AG04450 (cell line): ENCODE measurements around the gene ERBIN. TPM values are rescaled to one million over a fixed set of nuclear protein-coding genes. Genes with fewer than 3 reads are reported as not detected.

Source experiments
- CTCF ChIA-PET: fragments of 300-600, 350-600 bp; formaldehyde crosslinking; extraction: SDS; loops from one replicate; lab custom pipeline; 2022; ENCODE audit warnings: antibody characterized with exemption, inconsistent platforms; lab: Charles Lee
- POLR2A ChIA-PET: fragments of 350-600 bp; formaldehyde crosslinking; extraction: SDS; loops from one replicate; lab custom pipeline; 2021; ENCODE audit warnings: antibody characterized with exemption, inconsistent platforms; lab: Yijun Ruan, JAX
- DNase-seq: peaks from one replicate; pipeline ENCODE4 v3.0.0-alpha.2; 2011; ENCODE audit warnings: low read depth, low spot score
- H3K27ac ChIP-seq: one replicate; pipeline ENCODE4 v1.5.1; 2012; ENCODE audit warnings: low read depth, low read length, control low read depth
- H3K27me3 ChIP-seq: one replicate; pipeline ENCODE4 v1.6.0; 2012; ENCODE audit warnings: low read length; ENCODE audit not compliant: control insufficient read depth, insufficient read depth
- H3K4me3 ChIP-seq: 2 replicates; pipeline ENCODE4 v1.5.1; 2011; ENCODE audit warnings: mild to moderate bottlenecking, low read depth, low read length, control low read depth
- H3K9me3 ChIP-seq: 2 replicates; pipeline ENCODE4 v1.5.1; 2012; ENCODE audit warnings: low read length; ENCODE audit not compliant: control insufficient read depth, insufficient read depth
- polyA plus RNA-seq: library from polyadenylated mRNA; depleted of rRNA; stranded (reverse); fragments of >200 nt; gene quantifications from 2 replicates; pipeline ENCODE4 v1.2.3, GENCODE V29; 2011
- TF ChIP-seq, protein P1 (sequence below): IDR thresholded peaks from 2 replicates; pipeline ENCODE4 v1.5.1; 2011; ENCODE audit warnings: low read depth, low read length, control low read depth, inconsistent platforms

Gene ERBIN
- polyA plus RNA-seq, 1 experiment = 64.8 TPM

DNA sequence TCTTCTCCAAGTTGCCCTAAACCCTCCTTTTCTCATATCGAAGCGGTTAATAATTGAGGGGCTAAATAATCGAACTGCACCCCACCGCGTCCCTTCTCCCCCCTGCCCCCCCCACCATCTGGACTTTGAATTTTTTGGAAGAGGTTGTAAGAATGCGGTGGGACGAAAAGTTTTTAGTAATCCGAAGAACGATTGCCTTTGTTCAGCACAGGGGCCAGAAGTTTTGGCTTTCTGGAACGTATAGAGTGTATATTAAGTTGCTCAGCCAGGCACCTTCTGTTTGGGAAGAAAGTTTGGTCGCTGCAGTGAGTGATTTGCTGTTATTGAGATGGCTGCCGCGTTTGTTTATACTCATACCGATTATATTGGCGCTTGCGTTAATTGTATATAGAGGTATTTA is 518 bp downstream of the ERBIN start:
- Histone ChIP-seq H3K27me3 (no peaks in the 10 kb centered on the region), H3K9me3 (no peaks in the 10 kb centered on the region), H3K27ac (peak overlapping the region; percentile 98), H3K4me3 (peak overlapping the region; percentile 85)
- no peak for DNase-seq
- TF ChIP-seq, protein P1, sequence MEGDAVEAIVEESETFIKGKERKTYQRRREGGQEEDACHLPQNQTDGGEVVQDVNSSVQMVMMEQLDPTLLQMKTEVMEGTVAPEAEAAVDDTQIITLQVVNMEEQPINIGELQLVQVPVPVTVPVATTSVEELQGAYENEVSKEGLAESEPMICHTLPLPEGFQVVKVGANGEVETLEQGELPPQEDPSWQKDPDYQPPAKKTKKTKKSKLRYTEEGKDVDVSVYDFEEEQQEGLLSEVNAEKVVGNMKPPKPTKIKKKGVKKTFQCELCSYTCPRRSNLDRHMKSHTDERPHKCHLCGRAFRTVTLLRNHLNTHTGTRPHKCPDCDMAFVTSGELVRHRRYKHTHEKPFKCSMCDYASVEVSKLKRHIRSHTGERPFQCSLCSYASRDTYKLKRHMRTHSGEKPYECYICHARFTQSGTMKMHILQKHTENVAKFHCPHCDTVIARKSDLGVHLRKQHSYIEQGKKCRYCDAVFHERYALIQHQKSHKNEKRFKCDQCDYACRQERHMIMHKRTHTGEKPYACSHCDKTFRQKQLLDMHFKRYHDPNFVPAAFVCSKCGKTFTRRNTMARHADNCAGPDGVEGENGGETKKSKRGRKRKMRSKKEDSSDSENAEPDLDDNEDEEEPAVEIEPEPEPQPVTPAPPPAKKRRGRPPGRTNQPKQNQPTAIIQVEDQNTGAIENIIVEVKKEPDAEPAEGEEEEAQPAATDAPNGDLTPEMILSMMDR = no peak
- ChIA-PET POLR2A (interaction anchor here (0.6 to 1.5 kb wide), 10 partner anchors 9 to 206 kb away, joined by 3 to 11 read pairs (median 5); no protein-coding TSS in a partner anchor), CTCF (interaction anchor here (0.7 kb wide), 1 partner anchor 205 kb away, joined by 3 read pairs; the partner anchor contains the start of gene NLN)

DNA sequence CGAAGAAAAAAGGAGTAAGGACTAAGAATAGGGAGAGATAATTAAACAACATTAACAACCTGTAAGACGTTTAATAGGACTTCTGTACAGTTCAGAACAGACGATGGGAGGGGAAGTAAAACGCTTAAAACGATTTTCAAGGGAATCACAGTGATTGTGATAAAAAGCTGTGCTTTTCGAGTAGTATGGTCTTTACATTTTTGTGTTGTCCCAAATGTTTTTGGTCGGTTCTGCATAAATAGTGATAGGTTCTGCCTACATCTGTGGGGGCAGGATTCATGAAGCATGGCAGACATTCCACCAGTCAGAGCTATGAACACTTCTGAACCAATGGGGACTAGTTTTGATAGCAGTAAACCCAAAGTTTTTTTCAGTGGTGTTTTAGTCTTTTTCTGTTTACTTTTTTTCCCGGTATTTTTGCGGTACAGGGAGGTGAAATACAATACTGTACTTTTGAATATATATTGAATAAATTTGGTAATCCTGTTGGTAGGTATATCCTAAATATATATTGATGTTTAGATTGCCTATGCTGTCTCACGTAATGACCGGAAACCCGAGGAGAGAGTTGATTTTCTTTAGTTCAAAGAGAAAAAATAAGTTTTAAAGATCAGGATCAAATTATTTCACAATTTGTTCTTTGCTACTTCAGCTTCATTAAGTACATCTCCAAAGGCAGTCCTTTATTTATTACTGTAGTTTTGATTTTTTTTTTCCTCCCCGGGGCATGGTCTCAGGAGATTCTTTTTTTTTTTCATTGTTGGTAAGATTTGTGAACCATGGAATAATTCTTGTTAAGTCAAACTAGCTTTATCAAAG is 1.3 kb downstream of the ERBIN start:
- Histone ChIP-seq H3K27me3 (no peaks in the 10 kb centered on the region), H3K9me3 (no peaks in the 10 kb centered on the region), H3K27ac (no peak overlapping the region), H3K4me3 (peak overlapping the region; percentile 85)
- CTCF ChIA-PET = no interaction called here
- TF ChIP-seq, protein P1 = no peak
- POLR2A ChIA-PET = interaction anchor here (1.0 kb wide), 1 partner anchor 206 kb away, joined by 3 read pairs; the partner anchor contains the start of genes NLN and SGTB
- DNase-seq = peak; percentile 29

DNA sequence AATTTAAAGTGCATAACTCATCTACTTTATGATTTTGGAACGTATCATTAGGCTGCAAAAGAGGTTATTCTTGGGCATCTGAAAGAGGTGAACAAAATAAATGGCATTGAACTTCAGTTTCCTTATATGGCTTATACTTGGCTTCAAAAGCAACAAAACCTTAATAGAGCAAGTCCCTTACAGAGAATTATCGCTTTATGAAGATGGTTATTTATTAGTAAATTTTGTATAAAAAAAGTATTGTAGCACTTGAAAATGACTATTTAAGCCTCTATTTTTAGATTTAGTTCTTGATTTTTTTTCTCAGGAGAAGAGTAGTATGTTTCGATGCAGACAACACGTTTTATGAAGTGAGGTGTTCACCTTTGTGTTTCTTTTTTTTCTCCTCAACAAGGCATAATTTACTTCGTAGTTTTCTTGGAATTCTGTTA is 2.0 kb downstream of the ERBIN start:
- H3K9me3 ChIP-seq = no peaks in the 10 kb centered on the region
- no peak for DNase-seq
- CTCF ChIA-PET = no interaction called here

GRCh38 chr5:65928860-65929259 is 2.5 kb downstream of the ERBIN start:
- DNase-seq = no peak
- POLR2A ChIA-PET = no interaction called here
- no peak overlapping the region for H3K27ac ChIP-seq

More for the DNA sequence above, 2.0 kb downstream of the ERBIN start:
- POLR2A ChIA-PET = no interaction called here
- Histone ChIP-seq H3K27me3 (no peaks in the 10 kb centered on the region), H3K27ac (no peak overlapping the region), H3K4me3 (peak overlapping the region; percentile 85)
- TF ChIP-seq, protein P1 = no peak

More at GRCh38 chr5:65928860-65929259, 2.5 kb downstream of the ERBIN start:
- Histone ChIP-seq H3K27me3 (no peaks in the 10 kb centered on the region), H3K9me3 (no peaks in the 10 kb centered on the region), H3K4me3 (peak overlapping the region; percentile 85)
- TF ChIP-seq, protein P1 = no peak
- CTCF ChIA-PET = no interaction called here
